Fibroblast of peridontal ligament (primary cell): Measurements from ENCODE around the gene IQCM.
"Not testable (repeated sequence)": the region's sequence is repeated elsewhere in the genome, so short reads cannot be mapped to it uniquely, and the experiment has no call there.

Experiments used
- DNase-seq: peaks from one replicate; pipeline ENCODE4 v3.0.0-alpha.2; 2010; ENCODE audit errors: extremely low read depth

IQCM gene

GRCh38 chr4:149584722-149585121 lies 230.9 kb downstream of the IQCM start:
- DNase-seq, result no peak

GRCh38 chr4:149574971-149575370 lies 240.7 kb downstream of the IQCM start:
- DNase-seq, result peak; percentile 8

GRCh38 chr4:149572716-149573115 lies 242.9 kb downstream of the IQCM start:
- peak; percentile 9 for DNase-seq

- peak; percentile 8 for DNase-seq
Measured at GRCh38 chr4:149555799-149556198, 259.8 kb downstream of the IQCM start.

- no peak for DNase-seq
Measured at GRCh38 chr4:149555146-149555545, 260.5 kb downstream of the IQCM start.

GRCh38 chr4:149553959-149554520 lies 261.6 kb downstream of the IQCM start:
- no peak for DNase-seq

GRCh38 chr4:149552601-149553000 lies 263.0 kb downstream of the IQCM start:
- DNase-seq, result no peak

GRCh38 chr4:149549911-149550310 lies 265.7 kb downstream of the IQCM start:
- DNase-seq, result no peak

GRCh38 chr4:149534779-149535178 lies 280.9 kb downstream of the IQCM start:
- DNase-seq, result no peak

- peak; percentile 7 for DNase-seq
Measured at GRCh38 chr4:149531861-149532260, 283.8 kb downstream of the IQCM start.

- DNase-seq, result no peak
Measured at GRCh38 chr4:149523039-149523438, 292.6 kb downstream of the IQCM start.

GRCh38 chr4:149521611-149522425 lies 293.8 kb downstream of the IQCM start:
- DNase-seq, result no peak

GRCh38 chr4:149518471-149518870 lies 297.2 kb downstream of the IQCM start:
- DNase-seq, result no peak

- DNase-seq, result no peak
Measured at GRCh38 chr4:149513081-149513480, 302.6 kb downstream of the IQCM start.

GRCh38 chr4:149512501-149512900 lies 303.1 kb downstream of the IQCM start:
- peak; percentile 3 for DNase-seq

- DNase-seq, result no peak
Measured at GRCh38 chr4:149511558-149512298, 303.9 kb downstream of the IQCM start.

- not testable (repeated sequence) for DNase-seq
Measured at GRCh38 chr4:149507309-149507708, 308.3 kb downstream of the IQCM start.

GRCh38 chr4:149500806-149501205 lies 314.8 kb downstream of the IQCM start:
- no peak for DNase-seq

- no peak for DNase-seq
Measured at GRCh38 chr4:149499726-149500125, 315.9 kb downstream of the IQCM start.

GRCh38 chr4:149498246-149498645 lies 317.4 kb downstream of the IQCM start:
- DNase-seq, result no peak

- DNase-seq, result no peak
Measured at GRCh38 chr4:149493492-149493891, 322.2 kb downstream of the IQCM start.

- no peak for DNase-seq
Measured at GRCh38 chr4:149489321-149489720, 326.3 kb downstream of the IQCM start.

GRCh38 chr4:149486861-149487260 lies 328.8 kb downstream of the IQCM start:
- no peak for DNase-seq
